HT-29 (cell line): ENCODE measurements around the gene GPRIN2. TPM values are rescaled to one million over a fixed set of nuclear protein-coding genes. Genes with fewer than 3 reads are reported as not detected.
"Not testable (repeated sequence)": the region's sequence is repeated elsewhere in the genome, so short reads cannot be mapped to it uniquely, and the experiment has no call there.

Experiments
- DNase-seq: peaks from one replicate; pipeline ENCODE4 v3.0.0-alpha.2; 2015; ENCODE audit warnings: low spot score
- total RNA-seq: library from RNA; depleted of rRNA; stranded (reverse); fragments of >200 nt; shearing (Covaris generic); gene quantifications from 2 replicates; pipeline ENCODE4 v1.2.3, GENCODE V29; 2014

Gene GPRIN2
- total RNA-seq, 1 experiment from 2014 or later: 0.89 TPM

GRCh38 chr10:46537309-46537708, 19.1 kb downstream of the GPRIN2 start:
- DNase-seq: no peak

DNA sequence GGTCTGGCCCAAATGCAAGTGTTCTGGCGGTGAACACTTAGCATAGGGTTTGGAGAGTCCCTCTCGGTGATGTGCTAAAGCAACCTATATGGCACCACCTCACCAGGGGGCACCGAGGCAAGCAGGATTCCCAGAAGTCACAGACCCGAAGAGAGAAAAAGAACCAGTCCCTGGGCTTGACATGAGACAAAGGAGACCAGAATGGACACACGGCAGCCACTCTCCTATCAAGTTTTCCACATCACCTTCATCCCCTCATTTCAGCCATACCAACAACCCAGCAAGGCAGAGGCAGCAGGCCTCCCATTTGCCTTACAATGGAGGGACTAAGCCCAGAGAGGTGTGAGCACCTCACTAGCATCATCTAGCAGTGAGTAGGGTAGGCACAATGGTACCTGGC, 19.7 kb downstream of the GPRIN2 start:
- DNase-seq: no peak

- DNase-seq: no peak
Observed at GRCh38 chr10:46536171-46536570, 20.3 kb downstream of the GPRIN2 start.

GRCh38 chr10:46534828-46535524, 21.5 kb downstream of the GPRIN2 start:
- DNase-seq: no peak

DNA sequence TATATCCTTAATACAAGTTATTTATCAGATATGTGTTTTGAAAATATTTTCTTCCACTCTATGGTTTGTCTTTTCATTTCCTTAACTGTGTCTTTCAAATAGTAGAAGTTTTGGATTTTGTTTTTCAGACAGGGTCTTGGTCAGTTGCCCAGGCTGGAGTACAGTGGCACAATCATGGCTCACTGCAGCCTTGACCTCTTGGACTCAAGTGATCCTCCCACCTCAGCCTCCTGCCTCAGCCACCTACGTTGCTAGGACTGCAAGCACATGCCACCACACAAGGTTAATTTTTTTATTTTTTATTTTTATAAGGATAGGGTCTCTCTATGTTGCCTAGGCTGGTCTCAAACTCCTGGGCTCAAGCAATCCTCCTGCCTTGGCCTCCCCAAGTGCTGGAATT, 24.2 kb downstream of the GPRIN2 start:
- not testable (repeated sequence) for DNase-seq

DNA sequence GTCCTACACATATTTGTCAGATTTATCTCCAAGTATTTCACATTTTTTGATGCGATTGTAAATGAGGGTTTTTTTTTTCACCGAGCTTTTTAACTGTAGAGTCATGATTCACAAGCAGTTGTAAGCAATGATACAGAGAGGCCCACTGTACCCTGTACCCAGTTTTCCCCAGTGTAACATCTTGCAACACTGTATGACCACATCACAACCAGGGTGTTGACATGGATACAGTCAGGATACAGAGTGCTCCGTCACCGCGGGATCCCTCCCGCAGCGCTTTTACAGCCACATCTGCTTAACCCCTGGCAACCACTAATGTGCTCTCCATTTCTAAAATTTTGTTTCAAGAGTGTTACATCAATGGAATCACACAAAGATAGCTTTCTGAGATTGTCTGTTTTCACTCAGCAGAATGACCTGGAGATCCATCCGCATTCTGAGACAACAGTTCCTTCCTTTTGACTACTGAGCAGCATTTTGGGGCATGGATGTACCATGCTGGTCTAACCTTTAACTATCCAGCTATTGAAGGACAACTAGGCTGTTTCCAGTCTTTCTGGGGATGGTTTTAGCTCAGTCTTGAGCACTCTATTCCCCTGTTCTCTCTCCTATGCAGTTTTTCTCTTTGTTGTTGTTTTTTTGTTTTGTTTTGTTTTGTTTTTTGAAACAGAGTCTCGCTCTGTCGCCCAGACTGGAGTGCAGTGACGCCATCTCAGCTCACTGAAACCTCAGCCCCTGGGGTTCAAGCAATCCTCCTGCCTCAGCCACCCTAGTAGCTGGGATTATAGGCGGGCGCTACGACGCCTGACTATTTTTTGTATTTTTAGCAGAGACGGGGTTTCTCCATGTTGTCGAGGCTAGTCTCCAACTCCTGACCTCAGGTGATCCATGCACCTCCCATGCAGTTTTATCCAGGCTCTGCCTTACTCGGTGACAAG, 25.9 kb downstream of the GPRIN2 start:
- no peak for DNase-seq

GRCh38 chr10:46529742-46530141, 26.7 kb downstream of the GPRIN2 start:
- DNase-seq: not testable (repeated sequence)

GRCh38 chr10:46528675-46529615, 27.5 kb downstream of the GPRIN2 start:
- DNase-seq: no peak

DNA sequence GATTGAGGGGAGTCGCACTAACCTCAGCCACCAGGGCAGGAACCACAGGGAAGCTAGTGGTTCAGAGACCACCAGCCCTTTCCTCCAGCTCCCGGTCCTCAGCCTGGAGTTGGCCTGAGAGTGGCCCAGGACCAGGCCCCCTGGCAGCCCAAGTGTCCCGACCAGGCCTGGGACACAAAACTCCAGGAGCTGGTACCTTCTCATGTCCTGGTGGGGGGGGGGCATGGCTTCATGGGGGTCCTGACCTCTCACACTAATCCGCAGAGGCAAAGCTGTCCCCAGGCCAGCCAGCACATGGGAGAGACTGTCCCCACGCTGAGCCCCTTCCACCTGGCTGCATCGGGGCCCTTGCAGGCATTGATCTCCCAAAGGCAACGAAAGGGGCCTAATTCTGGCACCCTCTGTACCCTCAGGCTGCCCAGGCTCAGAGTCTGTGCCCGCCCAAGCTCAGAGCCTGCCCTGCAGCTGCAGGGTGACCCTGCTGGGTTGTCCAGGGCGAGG, 28.2 kb downstream of the GPRIN2 start:
- DNase-seq: no peak

GRCh38 chr10:46527241-46527811, 29.1 kb downstream of the GPRIN2 start:
- no peak for DNase-seq

GRCh38 chr10:46526682-46527038, 29.8 kb downstream of the GPRIN2 start:
- DNase-seq: peak; percentile 35

DNA sequence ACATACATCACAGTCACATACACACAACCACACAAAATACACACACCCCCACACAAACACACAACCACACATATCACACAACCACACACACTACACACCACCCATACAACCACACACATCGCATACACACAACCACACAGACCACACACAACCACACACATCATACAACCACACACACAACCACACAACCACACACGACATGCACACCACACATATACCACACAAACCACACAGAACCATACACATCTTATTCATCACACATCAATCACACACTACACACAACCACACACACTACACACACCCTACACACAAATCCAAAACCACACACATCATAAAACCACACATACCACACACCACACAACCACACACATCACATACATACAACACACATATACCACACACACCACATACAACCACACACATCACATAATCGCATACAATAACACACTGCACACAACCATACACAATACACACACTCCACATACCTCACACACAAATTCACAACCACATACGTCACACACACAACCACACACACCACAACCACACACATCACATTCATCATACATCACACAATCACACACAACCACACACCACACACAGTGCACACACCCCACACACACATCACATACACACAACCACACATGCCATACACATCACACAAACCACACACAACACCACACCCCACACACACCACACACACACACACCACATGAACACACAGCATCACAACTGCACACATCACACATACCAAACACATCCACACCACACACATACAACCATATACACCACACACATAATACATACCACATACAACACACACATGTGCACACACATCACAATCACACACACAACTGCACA, 30.4 kb downstream of the GPRIN2 start:
- DNase-seq: no peak

DNA sequence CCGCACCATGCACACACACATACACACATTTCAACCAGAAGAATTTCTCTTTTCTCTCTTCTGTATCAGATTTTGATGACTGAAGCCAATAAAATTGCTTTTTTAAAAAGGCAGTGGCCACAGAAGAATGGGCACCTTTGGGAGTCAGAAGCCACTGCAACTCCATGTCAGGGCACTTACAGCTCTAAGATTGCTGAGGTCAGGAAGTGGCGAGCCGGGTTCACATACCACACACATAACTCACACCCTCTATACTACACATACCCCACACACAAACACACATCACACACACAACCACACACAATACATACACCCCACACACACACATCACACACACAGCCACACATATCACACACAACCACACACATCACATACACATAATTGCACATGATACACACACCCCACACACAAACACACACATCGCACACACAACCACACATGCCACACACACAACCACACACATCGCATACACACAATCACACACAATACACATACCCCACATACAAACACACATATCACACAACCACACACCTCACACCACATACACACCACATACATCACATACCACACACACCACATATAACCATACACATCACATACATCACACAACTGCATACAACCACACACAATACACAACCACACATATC, 31.2 kb downstream of the GPRIN2 start:
- DNase-seq: no peak

DNA sequence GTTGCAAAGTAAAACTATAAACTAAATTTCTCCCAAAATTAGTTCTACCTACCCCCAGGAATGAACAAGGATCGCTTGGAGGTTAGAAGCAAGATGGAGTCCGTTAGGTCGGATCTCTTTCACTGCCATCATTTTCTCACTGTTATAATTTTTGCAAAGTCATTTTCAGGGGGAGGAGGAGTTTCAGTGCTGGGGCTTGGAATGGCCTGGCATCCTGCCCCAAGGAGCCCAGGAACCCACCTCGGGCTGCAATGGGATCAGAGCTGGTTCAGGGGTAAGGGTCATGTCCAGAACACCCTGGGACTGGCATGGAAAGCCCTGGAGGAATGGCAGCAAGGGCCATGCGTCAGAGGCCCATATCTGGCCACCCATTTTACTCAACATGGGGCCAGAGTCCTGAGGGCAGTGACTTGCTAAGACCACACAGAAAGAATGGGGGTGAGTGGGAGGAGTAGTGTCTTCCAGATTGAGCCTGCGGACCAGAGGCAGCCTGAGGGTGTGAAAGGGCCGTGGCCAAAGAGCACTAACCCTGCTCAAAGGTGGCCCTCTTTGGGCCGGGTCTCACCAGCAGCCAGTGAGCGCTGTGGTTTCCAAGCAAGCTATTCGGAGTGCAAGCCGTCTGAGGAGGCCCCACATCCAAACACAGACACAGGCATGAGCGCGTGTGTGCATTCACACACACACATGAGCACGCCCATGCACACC, 31.8 kb downstream of the GPRIN2 start:
- no peak for DNase-seq

DNA sequence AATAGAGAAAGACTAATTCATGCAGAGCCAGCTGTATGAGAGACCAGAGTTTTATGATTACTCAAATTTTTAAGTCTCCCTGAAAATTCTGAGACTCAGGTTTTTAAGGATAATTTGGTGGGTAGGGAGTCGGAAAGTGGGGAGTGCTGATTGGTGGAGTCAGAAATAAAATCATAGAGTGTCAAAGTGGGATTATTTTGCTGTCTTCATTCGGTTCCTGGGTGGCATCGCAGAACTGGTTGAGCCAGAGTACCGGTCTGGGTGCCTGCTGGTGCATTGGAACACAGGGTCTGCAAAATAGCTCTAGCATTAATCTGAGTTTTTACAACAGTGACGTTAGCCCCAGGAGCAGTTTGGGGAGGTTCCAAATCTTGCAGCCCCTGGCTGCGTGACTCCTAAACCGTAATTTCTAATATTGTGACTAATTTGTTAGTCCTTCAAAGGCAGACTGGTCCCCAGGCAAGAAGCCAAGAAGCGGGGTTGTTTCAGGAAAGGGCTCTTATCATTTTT, 32.4 kb downstream of the GPRIN2 start:
- peak; percentile 23 for DNase-seq

DNA sequence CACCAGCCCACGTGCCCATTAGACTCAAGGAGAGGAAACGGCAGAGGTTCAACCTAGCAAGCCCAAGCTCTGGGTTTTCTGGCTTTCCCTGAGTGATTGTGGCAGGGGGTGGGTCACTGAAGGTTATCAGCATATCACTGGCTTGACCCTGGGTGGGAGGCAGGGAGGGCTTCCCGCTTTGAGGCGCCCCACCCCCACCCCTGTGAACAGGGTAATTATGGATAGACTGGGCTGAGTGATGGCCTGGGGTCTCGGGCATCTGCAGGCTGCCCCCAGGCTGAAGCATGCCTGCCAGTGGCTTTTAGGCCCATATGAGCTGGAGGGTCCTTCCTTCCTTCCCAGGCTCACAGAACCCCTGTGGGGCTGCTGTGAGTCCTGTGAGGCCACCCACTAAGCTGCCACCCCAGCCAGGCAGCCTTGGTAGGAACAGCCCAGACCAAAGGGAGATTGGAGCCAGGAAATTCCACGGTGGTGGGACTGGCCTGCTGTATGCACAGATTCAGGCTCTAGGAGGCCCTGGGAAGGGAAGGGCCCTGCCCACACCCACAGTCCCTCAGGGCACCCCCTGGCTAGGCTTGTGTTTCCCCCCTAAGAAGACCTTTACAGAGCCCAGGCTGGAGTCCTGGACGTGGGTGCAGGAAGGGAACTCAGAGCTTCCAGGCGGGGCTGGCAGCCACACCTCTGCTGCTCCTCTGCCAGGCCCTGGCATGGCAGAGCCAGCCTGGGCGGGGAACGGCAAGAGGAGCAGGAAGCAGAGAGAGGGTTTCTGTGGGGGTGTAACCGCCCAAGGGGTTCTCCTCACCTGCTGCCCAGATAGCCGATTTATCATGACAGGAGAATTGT, 33.1 kb downstream of the GPRIN2 start:
- DNase-seq: peak; percentile 49

- DNase-seq: no peak
Observed at GRCh38 chr10:46522295-46523118, 34.0 kb downstream of the GPRIN2 start.
